T-helper 2 cell treated with Interferon-gamma antibody and Interleukin-4, amounts not matched to agents 5 μg/mL and 100 μg/mL, for 36 hours (primary cell): ENCODE results near the gene PPARG.
"Not testable (repeated sequence)": the region's sequence is repeated elsewhere in the genome, so short reads cannot be mapped to it uniquely, and the experiment has no call there.

Source experiments
- DNase-seq: peaks from one replicate; pipeline ENCODE4 v3.0.0; 2021; ENCODE audit warnings: low spot score
- H3K27ac Mint-ChIP-seq: one replicate; pipeline ENCODE4 v1.8.0; 2021; ENCODE audit warnings: mild to moderate bottlenecking, mixed read lengths
- H3K27me3 Mint-ChIP-seq: one replicate; pipeline ENCODE4 v1.8.0; 2021; ENCODE audit warnings: low read depth, mixed read lengths
- H3K36me3 Mint-ChIP-seq: one replicate; pipeline ENCODE4 v1.8.0; 2021; ENCODE audit warnings: low read depth, mixed read lengths
- H3K4me1 Mint-ChIP-seq: one replicate; pipeline ENCODE4 v1.8.0; 2021; ENCODE audit warnings: low read depth, mixed read lengths
- H3K4me3 Mint-ChIP-seq: one replicate; pipeline ENCODE4 v1.8.0; 2022; ENCODE audit warnings: mild to moderate bottlenecking, moderate library complexity, mixed read lengths
- H3K9me3 Mint-ChIP-seq: one replicate; pipeline ENCODE4 v1.8.0; 2021; ENCODE audit warnings: mixed read lengths

Gene PPARG

DNA sequence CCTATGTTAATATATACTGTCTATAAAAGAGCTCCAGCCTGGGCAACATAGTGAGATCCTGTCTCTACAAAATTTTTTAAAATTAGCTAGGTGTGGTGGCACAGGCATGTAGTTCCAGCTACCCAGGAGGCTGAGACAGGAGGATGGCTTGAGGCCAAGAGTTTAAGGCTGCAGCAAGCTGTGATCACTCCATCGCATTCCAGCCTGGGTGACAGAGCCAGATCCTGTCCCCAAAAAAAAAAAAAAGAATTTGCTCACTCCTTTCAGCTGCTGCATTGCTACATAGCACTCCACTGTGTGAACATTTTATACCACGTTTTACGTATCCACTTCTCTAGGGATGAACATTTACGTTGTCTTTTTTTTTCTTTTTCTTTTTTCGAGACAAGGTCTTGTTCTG is 189.5 kb downstream of the PPARG start:
- Mint-ChIP-seq H3K36me3 (no peaks in the 10 kb centered on the region), H3K4me3 (no peak overlapping the region)
- no peak for DNase-seq

DNA sequence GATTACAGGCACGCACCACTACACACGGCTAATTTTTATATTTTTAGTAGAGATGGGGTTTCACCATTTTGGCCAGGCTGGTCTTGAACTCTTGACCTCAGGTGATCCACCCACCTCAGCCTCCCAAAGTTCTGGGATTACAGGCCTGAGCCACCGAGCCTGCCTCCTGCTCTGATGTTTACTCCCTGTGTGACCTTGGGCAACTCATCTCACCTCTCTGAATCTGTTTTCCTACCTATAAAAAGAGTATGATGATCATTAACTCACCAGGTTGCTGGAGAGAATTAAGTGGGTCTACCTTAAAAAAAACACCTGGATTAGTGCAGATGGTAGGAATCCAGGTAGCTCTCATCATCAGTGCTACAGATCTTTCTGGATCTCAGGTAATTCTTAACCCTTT is 190.3 kb downstream of the PPARG start:
- not testable (repeated sequence) for H3K27ac Mint-ChIP-seq, H3K27me3 Mint-ChIP-seq, H3K4me3 Mint-ChIP-seq, H3K36me3 Mint-ChIP-seq, DNase-seq, H3K9me3 Mint-ChIP-seq
- peaks cover 16% of the 10 kb centered on the region for H3K4me1 Mint-ChIP-seq

More for the DNA sequence above, 189.5 kb downstream of the PPARG start:
- Mint-ChIP-seq H3K4me1 (peaks cover 8% of the 10 kb centered on the region), H3K27me3 (no peaks in the 10 kb centered on the region), H3K9me3 (no peaks in the 10 kb centered on the region), H3K27ac (no peak overlapping the region)

DNA sequence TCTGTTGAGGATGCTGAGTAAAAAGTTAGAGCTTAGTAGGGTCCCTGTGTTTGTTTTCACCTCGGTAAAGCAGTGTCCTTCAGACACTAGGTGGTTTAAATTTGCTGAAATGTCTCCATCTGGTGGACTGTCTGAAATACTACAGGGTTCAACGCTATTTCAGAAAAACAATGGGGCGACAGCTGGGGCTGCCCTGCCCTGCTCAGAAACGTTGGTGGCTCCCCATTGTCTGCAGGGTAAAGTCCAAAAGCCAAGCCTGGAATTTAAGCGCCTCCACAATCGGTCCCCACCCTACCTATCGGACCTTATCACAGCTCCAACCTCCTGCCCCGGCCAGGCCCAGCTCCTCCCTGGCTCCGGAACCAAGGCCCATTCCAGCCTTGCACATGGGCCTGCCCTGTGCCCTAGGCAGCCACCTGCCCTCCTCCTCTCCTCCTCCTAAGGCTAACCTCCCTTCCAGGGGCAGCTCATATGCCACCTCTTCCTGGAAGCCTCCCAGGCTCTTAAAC is 191.1 kb downstream of the PPARG start:
- DNase-seq: no peak
- Mint-ChIP-seq H3K4me3 (no peak overlapping the region), H3K27ac (no peak overlapping the region), H3K27me3 (no peaks in the 10 kb centered on the region), H3K9me3 (no peaks in the 10 kb centered on the region), H3K4me1 (peaks cover 19% of the 10 kb centered on the region), H3K36me3 (no peaks in the 10 kb centered on the region)

DNA sequence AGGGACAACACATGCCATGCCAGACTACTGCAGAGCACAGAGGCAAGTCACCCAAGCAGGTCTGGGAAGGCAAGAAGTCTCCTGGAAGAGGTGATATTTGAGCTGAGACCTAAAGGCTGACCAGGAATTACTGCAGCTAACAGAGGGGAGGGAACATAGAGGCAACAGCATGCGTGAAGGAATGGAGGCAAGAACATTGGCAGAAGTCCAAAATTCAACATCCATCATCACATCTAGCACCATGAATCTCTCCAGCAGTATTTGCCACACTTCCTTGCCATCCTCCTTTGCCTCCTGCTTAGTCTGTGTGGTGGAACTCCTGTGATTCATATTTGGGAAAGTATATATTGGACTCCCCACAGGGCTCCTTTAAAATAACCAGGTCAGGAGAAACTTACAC is 194.5 kb downstream of the PPARG start:
- H3K36me3 Mint-ChIP-seq: no peaks in the 10 kb centered on the region
- peak overlapping the region; percentile 93 for H3K27ac Mint-ChIP-seq
- peaks cover 29% of the 10 kb centered on the region for H3K4me1 Mint-ChIP-seq
- DNase-seq: no peak
- H3K9me3 Mint-ChIP-seq: no peaks in the 10 kb centered on the region
- peak overlapping the region; percentile 95 for H3K4me3 Mint-ChIP-seq
- H3K27me3 Mint-ChIP-seq: no peaks in the 10 kb centered on the region

DNA sequence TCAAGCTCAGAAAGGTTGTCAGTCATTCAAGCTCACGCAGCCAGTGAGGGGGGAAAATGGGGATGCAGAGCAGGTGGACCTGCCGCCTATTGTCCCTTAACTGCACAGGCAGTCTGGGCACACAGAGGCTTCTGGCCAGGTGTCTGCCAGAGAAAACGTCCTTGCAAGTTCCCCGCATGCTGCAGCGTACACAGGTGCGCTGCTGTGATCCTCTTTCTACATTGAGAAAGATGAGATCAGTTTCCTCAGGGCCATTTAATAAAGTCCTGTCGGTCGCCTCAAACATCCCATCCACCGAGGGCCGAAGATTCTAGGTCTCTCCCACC is 195.0 kb downstream of the PPARG start:
- Mint-ChIP-seq H3K27ac (peak overlapping the region; percentile 93), H3K9me3 (no peaks in the 10 kb centered on the region), H3K27me3 (no peaks in the 10 kb centered on the region), H3K4me3 (peak overlapping the region; percentile 95), H3K4me1 (peaks cover 30% of the 10 kb centered on the region), H3K36me3 (no peaks in the 10 kb centered on the region)
- no peak for DNase-seq
